GM20431 (cell line): Measurements from ENCODE around the gene CIBAR2.

Experiments
- in situ Hi-C: fragments of 300-500 bp; cut with MseI, MboI; formaldehyde crosslinking; loops from one replicate; pipeline ENCODE4 v1.15.0; 2020; ENCODE audit warnings: low sequenced_read_pairs; ENCODE audit not compliant: unreplicated experiment

CIBAR2 gene

DNA sequence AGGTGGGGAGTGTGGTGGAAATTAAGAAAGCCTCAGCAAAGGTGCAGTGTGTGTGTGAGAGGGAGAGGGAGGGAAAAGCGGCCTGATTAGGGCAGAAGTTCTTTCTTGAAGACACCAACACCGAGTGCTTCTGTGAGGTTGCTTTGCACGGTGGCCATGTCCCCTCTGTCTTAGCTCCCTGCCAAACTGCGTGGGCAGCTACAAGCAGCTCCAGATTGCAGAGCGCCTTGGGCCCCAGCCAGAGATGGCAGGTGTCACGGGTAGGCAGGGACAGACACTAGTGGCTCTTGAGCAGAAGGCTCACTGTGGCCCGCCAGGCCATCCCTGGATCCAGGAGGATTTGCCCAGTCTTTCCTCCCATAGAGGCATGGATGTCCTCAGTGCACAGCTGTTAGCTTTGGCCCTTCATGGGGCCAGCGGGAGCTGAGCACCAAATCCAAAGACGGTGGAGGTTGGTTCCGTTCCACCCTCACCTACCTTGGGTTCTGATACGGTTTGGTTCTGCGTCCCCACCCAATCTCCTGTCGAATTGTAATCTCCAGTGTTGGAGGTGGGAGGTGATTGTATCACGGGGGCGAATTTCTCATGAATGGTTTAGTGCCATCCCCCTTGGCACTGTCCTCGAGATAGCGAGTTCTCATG is 63.2 kb downstream of the CIBAR2 start:
- in situ Hi-C loops: no loop called here
